ENCODE measurements around the gene LMO4. TPM values are rescaled to one million over a fixed set of nuclear protein-coding genes. Genes with fewer than 3 reads are reported as not detected.
A peak's percentile ranks its signal among the peaks of the same experiment; 100 is the strongest.

The LMO4 gene
- total and polyA plus RNA-seq, 2 of the 13 experiments (the other 11 are each of a cell fraction or from before 2014, with no cell fraction given): 19.3 to 49.9 TPM

DNA sequence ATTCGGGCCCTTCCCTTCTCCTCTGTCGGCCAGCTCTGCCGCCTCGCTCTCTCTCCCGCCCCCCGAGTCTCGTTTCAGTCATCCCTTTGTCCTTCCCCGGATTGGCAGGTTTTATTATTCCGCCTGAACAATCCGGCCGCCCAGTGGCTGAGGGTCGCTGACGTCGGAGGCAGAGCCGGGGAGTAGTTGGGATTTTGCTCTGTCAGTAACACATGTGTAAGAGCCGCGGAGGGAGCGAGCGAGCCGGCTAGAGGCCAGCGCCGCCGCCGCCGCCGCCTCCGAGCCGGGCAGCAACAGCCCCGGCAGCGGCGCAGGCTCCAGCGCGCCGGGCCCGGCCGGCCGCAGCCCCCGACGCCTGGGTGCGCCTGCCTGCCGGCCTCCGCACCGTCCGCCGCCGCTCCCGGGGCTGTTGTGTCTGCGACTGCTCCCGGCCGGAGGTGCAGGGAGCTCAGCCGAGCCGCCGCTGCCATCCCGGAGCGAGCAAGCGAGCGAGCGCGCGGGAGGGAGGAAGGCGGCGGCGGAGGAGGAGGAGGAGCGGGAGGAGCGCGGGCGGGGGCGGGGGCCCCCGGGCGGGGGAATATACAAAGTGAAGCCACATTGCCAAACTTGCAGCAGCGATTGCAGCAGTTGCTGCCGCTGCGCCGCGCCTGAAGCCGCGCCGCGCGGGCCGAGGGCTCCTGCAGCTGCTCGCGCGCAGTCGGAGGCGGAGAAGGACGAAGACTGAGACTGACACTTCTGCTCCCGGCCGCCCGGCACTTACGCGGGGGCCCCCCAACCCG, at the start of gene LMO4 (continued):
- TF ChIP-seq, protein P1, sequence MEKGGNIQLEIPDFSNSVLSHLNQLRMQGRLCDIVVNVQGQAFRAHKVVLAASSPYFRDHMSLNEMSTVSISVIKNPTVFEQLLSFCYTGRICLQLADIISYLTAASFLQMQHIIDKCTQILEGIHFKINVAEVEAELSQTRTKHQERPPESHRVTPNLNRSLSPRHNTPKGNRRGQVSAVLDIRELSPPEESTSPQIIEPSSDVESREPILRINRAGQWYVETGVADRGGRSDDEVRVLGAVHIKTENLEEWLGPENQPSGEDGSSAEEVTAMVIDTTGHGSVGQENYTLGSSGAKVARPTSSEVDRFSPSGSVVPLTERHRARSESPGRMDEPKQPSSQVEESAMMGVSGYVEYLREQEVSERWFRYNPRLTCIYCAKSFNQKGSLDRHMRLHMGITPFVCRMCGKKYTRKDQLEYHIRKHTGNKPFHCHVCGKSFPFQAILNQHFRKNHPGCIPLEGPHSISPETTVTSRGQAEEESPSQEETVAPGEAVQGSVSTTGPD (CRISPR knock-in tag; IDR thresholded peaks at IDR 0.05): no peak
- TF ChIP-seq ZNF460 (CRISPR knock-in tag; IDR thresholded peaks at IDR 0.05; ENCODE audit: borderline replicate concordance): no peak
- 0 out of 2 replicates have a peak, but pooled peaks have one; percentile 63 for TF ChIP-seq SRY (CRISPR knock-in tag; IDR thresholded peaks at IDR 0.05)
- TF ChIP-seq, protein P2, sequence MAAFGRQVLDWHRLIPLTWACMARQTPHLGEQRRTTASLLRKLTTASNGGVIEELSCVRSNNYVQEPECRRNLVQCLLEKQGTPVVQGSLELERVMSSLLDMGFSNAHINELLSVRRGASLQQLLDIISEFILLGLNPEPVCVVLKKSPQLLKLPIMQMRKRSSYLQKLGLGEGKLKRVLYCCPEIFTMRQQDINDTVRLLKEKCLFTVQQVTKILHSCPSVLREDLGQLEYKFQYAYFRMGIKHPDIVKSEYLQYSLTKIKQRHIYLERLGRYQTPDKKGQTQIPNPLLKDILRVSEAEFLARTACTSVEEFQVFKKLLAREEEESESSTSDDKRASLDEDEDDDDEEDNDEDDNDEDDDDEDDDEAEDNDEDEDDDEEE (CRISPR knock-in tag; IDR thresholded peaks at IDR 0.05): no peak
- TF ChIP-seq MYC (CRISPR knock-in tag; IDR thresholded peaks at IDR 0.05; ENCODE audit: borderline replicate concordance): peak; percentile 70; the same call in 1 of the 2 replicates
- TF ChIP-seq ZNF569 (CRISPR knock-in tag; IDR thresholded peaks at IDR 0.05; ENCODE audit: borderline replicate concordance): no peak
- no peak for TF ChIP-seq KDM1A (CRISPR knock-in tag; IDR thresholded peaks at IDR 0.05)
- no peak for TF ChIP-seq ZNF746 (CRISPR knock-in tag; IDR thresholded peaks at IDR 0.05)
- TF ChIP-seq, protein P3, sequence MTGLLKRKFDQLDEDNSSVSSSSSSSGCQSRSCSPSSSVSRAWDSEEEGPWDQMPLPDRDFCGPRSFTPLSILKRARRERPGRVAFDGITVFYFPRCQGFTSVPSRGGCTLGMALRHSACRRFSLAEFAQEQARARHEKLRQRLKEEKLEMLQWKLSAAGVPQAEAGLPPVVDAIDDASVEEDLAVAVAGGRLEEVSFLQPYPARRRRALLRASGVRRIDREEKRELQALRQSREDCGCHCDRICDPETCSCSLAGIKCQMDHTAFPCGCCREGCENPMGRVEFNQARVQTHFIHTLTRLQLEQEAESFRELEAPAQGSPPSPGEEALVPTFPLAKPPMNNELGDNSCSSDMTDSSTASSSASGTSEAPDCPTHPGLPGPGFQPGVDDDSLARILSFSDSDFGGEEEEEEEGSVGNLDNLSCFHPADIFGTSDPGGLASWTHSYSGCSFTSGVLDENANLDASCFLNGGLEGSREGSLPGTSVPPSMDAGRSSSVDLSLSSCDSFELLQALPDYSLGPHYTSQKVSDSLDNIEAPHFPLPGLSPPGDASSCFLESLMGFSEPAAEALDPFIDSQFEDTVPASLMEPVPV (CRISPR knock-in tag; IDR thresholded peaks at IDR 0.05): no peak
- TF ChIP-seq ZNF556 (CRISPR knock-in tag; IDR thresholded peaks at IDR 0.05; ENCODE audit: borderline replicate concordance): no peak
- no peak for TF ChIP-seq ZNF576 (CRISPR knock-in tag; IDR thresholded peaks at IDR 0.05)
- TF ChIP-seq SATB2 (CRISPR knock-in tag; IDR thresholded peaks at IDR 0.05): no peak
- TF ChIP-seq GTF3A (CRISPR knock-in tag; conservative IDR thresholded peaks at IDR 0.05): no peak
- TF ChIP-seq RFX5 (IDR thresholded peaks at IDR 0.05; ENCODE audit: low read depth, low read length): peak; percentile 70; the same call in 1 of the 2 replicates
- TF ChIP-seq, protein P4, sequence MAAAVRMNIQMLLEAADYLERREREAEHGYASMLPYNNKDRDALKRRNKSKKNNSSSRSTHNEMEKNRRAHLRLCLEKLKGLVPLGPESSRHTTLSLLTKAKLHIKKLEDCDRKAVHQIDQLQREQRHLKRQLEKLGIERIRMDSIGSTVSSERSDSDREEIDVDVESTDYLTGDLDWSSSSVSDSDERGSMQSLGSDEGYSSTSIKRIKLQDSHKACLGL (CRISPR knock-in tag; IDR thresholded peaks at IDR 0.05): peak; percentile 73
- TF ChIP-seq ZNF713 (CRISPR knock-in tag; IDR thresholded peaks at IDR 0.05): no peak
- TF ChIP-seq, protein P5, sequence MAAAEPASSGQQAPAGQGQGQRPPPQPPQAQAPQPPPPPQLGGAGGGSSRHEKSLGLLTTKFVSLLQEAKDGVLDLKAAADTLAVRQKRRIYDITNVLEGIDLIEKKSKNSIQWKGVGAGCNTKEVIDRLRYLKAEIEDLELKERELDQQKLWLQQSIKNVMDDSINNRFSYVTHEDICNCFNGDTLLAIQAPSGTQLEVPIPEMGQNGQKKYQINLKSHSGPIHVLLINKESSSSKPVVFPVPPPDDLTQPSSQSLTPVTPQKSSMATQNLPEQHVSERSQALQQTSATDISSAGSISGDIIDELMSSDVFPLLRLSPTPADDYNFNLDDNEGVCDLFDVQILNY (CRISPR knock-in tag; conservative IDR thresholded peaks at IDR 0.05): no peak
- TF ChIP-seq ETV6 (CRISPR knock-in tag; conservative IDR thresholded peaks at IDR 0.05): no peak
- TF ChIP-seq ZNF607 (CRISPR knock-in tag; IDR thresholded peaks at IDR 0.05; ENCODE audit: borderline replicate concordance): no peak
- no peak for TF ChIP-seq TBX3 (IDR thresholded peaks at IDR 0.05; ENCODE audit: borderline replicate concordance)
- TF ChIP-seq ZNF234 (CRISPR knock-in tag; conservative IDR thresholded peaks at IDR 0.05): no peak
- peak; percentile 61; the same call in 1 of the 2 replicates for TF ChIP-seq ZMYM4 (CRISPR knock-in tag; IDR thresholded peaks at IDR 0.05)
- no peak for TF ChIP-seq ZSCAN29 (CRISPR knock-in tag; conservative IDR thresholded peaks at IDR 0.05)
- TF ChIP-seq ONECUT2 (CRISPR knock-in tag; IDR thresholded peaks at IDR 0.05): no peak
- no peak for TF ChIP-seq ARNTL (CRISPR knock-in tag; IDR thresholded peaks at IDR 0.05)
